Esophagus muscularis mucosa (tissue), 4 donors: ENCODE data around the gene PTPRK.

Source experiments
- CTCF ChIP-seq, 3 experiments: fragments of 200-600 bp in 2 of 3; fragments of 450-650 bp in 1 of 3; sonication (generic) in 2 of 3; IDR thresholded peaks; one replicate each; pipeline ENCODE4 v1.5.1; 2017 to 2019; ENCODE audit warnings: antibody characterized with exemption in 3 of 3, mild to moderate bottlenecking in 2 of 3, moderate library complexity in 1 of 3
- EP300 ChIP-seq: sonication (generic); formaldehyde crosslinking; IDR thresholded peaks from one replicate; pipeline ENCODE4 v1.6.1; 2017; ENCODE audit warnings: antibody characterized with exemption
- POLR2AphosphoS5 ChIP-seq, 2 donors: sonication (generic); formaldehyde crosslinking; IDR thresholded peaks; one replicate each; pipeline ENCODE4 v1.6.1; 2017; ENCODE audit warnings: antibody characterized with exemption in 2 of 2

GRCh38 chr6:128498234-128498633 is 22.2 kb downstream of the PTPRK start:
- TF ChIP-seq CTCF (IDR thresholded peaks at IDR 0.05) (no peak), EP300 (no peak), POLR2AphosphoS5 (IDR thresholded peaks at IDR 0.05) (no peak)
